Astrocyte (in vitro differentiated cells and primary cell): Measurements from ENCODE around the gene GCHFR.

Experiments
- EZH2 ChIP-seq: IDR thresholded peaks from 2 replicates; pipeline ENCODE4 v1.6.1; 2012; ENCODE audit warnings: mild to moderate bottlenecking, low read length, inconsistent platforms; ENCODE audit not compliant: insufficient read depth
- TF ChIP-seq, protein P1 (sequence below): IDR thresholded peaks from 2 replicates; pipeline ENCODE4 v1.5.1; 2011; ENCODE audit warnings: low read depth, mild to moderate bottlenecking, inconsistent platforms, low read length, moderate library complexity; ENCODE audit not compliant: insufficient read depth

DNA sequence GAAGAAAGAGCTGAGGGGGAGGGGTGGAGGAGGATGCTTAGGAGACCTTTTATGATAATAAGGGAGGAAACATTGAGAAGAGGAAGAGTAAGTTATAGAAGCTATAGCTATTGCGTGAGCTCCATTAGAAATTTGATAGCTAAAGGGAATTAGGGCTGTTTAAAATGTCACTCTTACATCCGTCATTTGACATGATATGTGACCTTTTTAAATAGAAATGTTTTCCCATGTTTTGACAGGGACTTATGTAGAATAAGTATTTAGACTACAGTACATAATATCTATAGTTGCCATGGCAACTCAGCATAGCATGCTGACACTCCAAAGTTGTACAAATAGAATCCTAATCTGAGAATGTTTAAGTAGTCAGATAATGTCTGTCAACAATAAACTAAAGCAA is 49.7 kb upstream of the GCHFR start:
- TF ChIP-seq, protein P1, sequence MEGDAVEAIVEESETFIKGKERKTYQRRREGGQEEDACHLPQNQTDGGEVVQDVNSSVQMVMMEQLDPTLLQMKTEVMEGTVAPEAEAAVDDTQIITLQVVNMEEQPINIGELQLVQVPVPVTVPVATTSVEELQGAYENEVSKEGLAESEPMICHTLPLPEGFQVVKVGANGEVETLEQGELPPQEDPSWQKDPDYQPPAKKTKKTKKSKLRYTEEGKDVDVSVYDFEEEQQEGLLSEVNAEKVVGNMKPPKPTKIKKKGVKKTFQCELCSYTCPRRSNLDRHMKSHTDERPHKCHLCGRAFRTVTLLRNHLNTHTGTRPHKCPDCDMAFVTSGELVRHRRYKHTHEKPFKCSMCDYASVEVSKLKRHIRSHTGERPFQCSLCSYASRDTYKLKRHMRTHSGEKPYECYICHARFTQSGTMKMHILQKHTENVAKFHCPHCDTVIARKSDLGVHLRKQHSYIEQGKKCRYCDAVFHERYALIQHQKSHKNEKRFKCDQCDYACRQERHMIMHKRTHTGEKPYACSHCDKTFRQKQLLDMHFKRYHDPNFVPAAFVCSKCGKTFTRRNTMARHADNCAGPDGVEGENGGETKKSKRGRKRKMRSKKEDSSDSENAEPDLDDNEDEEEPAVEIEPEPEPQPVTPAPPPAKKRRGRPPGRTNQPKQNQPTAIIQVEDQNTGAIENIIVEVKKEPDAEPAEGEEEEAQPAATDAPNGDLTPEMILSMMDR, result no peak
- TF ChIP-seq EZH2, result no peak
